ENCODE measurements around the gene FIGNL2. TPM values are rescaled to one million over a fixed set of nuclear protein-coding genes. Genes with fewer than 3 reads are reported as not detected.

The FIGNL2 gene
- total and polyA plus RNA-seq, 4 donors: 0.06 to 0.70 (median 0.33) TPM

GRCh38 chr12:51826881-51827280 is 21.6 kb downstream of the FIGNL2 start:
- no peak for DNase-seq (ENCODE audit: low spot score)
- no peaks in the 10 kb centered on the region for H3K36me3 ChIP-seq (ENCODE audit: control insufficient read depth in 4 of 4, insufficient read depth in 3 of 4, low read depth in 1 of 4, low read length in 3 of 4)
- peaks cover 0 to 7% (median 3%) of the 10 kb centered on the region in 4 donors for H3K4me1 ChIP-seq (ENCODE audit: control insufficient read depth in 4 of 4, insufficient read depth in 4 of 4, low read length in 3 of 4)
- H3K27me3 ChIP-seq (ENCODE audit: control insufficient read depth in 4 of 4, insufficient read depth in 4 of 4, low read length in 3 of 4): no peaks in the 10 kb centered on the region
- no peak overlapping the region for H3K9ac ChIP-seq (ENCODE audit: low read depth in 1 of 2, low read length in 2 of 2)
- WGBS: 71% methylated on average over 4 of the region's 4 CpGs
- no peak overlapping the region for H3K4me3 ChIP-seq (ENCODE audit: low read depth in 1 of 3, low read length in 3 of 3)
- no peak for TF ChIP-seq YY1 (IDR thresholded peaks at IDR 0.05)
- no peak for TF ChIP-seq RAD21 (IDR thresholded peaks at IDR 0.05)
- no peak for TF ChIP-seq GABPA (IDR thresholded peaks at IDR 0.05 in 1 of 2, conservative IDR thresholded peaks at IDR 0.05 in 1 of 2)
- TF ChIP-seq, protein P1, sequence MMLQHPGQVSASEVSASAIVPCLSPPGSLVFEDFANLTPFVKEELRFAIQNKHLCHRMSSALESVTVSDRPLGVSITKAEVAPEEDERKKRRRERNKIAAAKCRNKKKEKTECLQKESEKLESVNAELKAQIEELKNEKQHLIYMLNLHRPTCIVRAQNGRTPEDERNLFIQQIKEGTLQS (IDR thresholded peaks at IDR 0.05): no peak
- TF ChIP-seq FOXA1 (IDR thresholded peaks at IDR 0.05): no peak
- TF ChIP-seq, protein P2, sequence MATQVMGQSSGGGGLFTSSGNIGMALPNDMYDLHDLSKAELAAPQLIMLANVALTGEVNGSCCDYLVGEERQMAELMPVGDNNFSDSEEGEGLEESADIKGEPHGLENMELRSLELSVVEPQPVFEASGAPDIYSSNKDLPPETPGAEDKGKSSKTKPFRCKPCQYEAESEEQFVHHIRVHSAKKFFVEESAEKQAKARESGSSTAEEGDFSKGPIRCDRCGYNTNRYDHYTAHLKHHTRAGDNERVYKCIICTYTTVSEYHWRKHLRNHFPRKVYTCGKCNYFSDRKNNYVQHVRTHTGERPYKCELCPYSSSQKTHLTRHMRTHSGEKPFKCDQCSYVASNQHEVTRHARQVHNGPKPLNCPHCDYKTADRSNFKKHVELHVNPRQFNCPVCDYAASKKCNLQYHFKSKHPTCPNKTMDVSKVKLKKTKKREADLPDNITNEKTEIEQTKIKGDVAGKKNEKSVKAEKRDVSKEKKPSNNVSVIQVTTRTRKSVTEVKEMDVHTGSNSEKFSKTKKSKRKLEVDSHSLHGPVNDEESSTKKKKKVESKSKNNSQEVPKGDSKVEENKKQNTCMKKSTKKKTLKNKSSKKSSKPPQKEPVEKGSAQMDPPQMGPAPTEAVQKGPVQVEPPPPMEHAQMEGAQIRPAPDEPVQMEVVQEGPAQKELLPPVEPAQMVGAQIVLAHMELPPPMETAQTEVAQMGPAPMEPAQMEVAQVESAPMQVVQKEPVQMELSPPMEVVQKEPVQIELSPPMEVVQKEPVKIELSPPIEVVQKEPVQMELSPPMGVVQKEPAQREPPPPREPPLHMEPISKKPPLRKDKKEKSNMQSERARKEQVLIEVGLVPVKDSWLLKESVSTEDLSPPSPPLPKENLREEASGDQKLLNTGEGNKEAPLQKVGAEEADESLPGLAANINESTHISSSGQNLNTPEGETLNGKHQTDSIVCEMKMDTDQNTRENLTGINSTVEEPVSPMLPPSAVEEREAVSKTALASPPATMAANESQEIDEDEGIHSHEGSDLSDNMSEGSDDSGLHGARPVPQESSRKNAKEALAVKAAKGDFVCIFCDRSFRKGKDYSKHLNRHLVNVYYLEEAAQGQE (IDR thresholded peaks at IDR 0.05): no peak
- no peak for TF ChIP-seq MAX (IDR thresholded peaks at IDR 0.05)
- no peak for TF ChIP-seq ZBTB33 (IDR thresholded peaks at IDR 0.05)
- TF ChIP-seq NR2F2 (IDR thresholded peaks at IDR 0.05): no peak
- TF ChIP-seq RXRA (IDR thresholded peaks at IDR 0.05): no peak
- no peak for TF ChIP-seq CTCF (IDR thresholded peaks at IDR 0.05; ENCODE audit: low read depth, low read length, missing input control)
- no peak for TF ChIP-seq JUND (IDR thresholded peaks at IDR 0.05)
- H3K27ac ChIP-seq (ENCODE audit: low read depth in 1 of 2, low read length in 2 of 2): no peak overlapping the region
- no peaks in the 10 kb centered on the region for H3K9me3 ChIP-seq (ENCODE audit: control insufficient read depth in 4 of 4, low read length in 3 of 4)

- Histone ChIP-seq H3K9me3 (ENCODE audit: control insufficient read depth in 4 of 4, low read length in 3 of 4) (no peaks in the 10 kb centered on the region), H3K9ac (ENCODE audit: low read depth in 1 of 2, low read length in 2 of 2) (no peak overlapping the region), H3K4me3 (ENCODE audit: low read depth in 1 of 3, low read length in 3 of 3) (no peak overlapping the region), H3K4me1 (ENCODE audit: control insufficient read depth in 4 of 4, insufficient read depth in 4 of 4, low read length in 3 of 4) (peaks cover 0 to 13% (median 7%) of the 10 kb centered on the region in 4 donors), H3K27me3 (ENCODE audit: control insufficient read depth in 4 of 4, insufficient read depth in 4 of 4, low read length in 3 of 4) (no peaks in the 10 kb centered on the region), H3K27ac (ENCODE audit: low read depth in 1 of 2, low read length in 2 of 2) (no peak overlapping the region), H3K36me3 (ENCODE audit: control insufficient read depth in 4 of 4, insufficient read depth in 3 of 4, low read depth in 1 of 4, low read length in 3 of 4) (no peaks in the 10 kb centered on the region)
- DNase-seq (ENCODE audit: low spot score): no peak
- no peak for TF ChIP-seq HNF4A (conservative IDR thresholded peaks at IDR 0.05)
- TF ChIP-seq YY1 (IDR thresholded peaks at IDR 0.05): no peak
- no peak for TF ChIP-seq TAF1 (conservative IDR thresholded peaks at IDR 0.05)
- no peak for TF ChIP-seq SP1 (IDR thresholded peaks at IDR 0.05)
- TF ChIP-seq MAX (IDR thresholded peaks at IDR 0.05): no peak
- no peak for TF ChIP-seq HNF4G (IDR thresholded peaks at IDR 0.05)
- TF ChIP-seq RXRA (IDR thresholded peaks at IDR 0.05): no peak
- TF ChIP-seq GABPA (IDR thresholded peaks at IDR 0.05 in 1 of 2, conservative IDR thresholded peaks at IDR 0.05 in 1 of 2): no peak
- WGBS: 92% methylated on average over 5 of the region's 5 CpGs
These were observed 23.3 kb downstream of the FIGNL2 start for GRCh38 chr12:51825216-51825615.
